Measurements from ENCODE around the gene MVB12B.
A peak's percentile ranks its signal among the peaks of the same experiment; 100 is the strongest.

Gene MVB12B

DNA sequence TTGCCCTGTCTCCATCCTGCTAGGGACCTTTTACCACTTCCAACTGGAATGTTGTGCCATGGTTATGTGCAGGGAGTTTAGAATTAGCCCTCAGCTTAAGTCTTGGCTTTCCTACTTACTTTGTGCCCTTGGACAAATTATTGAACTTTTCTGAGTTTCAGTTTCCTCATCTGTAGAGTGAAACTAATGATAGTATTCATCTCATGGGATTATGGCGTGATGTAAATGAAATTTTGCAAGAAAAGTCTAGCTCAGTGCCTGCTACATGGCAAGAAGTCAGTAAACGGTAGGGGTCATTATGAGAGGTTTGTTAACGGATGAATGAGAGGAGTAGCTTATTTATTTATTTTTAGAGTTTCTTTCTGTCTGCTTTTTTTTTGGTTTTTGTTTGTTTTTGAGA is 1.8 kb downstream of the MVB12B start:
- TF ChIP-seq, protein P1, sequence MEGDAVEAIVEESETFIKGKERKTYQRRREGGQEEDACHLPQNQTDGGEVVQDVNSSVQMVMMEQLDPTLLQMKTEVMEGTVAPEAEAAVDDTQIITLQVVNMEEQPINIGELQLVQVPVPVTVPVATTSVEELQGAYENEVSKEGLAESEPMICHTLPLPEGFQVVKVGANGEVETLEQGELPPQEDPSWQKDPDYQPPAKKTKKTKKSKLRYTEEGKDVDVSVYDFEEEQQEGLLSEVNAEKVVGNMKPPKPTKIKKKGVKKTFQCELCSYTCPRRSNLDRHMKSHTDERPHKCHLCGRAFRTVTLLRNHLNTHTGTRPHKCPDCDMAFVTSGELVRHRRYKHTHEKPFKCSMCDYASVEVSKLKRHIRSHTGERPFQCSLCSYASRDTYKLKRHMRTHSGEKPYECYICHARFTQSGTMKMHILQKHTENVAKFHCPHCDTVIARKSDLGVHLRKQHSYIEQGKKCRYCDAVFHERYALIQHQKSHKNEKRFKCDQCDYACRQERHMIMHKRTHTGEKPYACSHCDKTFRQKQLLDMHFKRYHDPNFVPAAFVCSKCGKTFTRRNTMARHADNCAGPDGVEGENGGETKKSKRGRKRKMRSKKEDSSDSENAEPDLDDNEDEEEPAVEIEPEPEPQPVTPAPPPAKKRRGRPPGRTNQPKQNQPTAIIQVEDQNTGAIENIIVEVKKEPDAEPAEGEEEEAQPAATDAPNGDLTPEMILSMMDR (IDR thresholded peaks at IDR 0.05; ENCODE audit: low read depth, low read length): no peak

DNA sequence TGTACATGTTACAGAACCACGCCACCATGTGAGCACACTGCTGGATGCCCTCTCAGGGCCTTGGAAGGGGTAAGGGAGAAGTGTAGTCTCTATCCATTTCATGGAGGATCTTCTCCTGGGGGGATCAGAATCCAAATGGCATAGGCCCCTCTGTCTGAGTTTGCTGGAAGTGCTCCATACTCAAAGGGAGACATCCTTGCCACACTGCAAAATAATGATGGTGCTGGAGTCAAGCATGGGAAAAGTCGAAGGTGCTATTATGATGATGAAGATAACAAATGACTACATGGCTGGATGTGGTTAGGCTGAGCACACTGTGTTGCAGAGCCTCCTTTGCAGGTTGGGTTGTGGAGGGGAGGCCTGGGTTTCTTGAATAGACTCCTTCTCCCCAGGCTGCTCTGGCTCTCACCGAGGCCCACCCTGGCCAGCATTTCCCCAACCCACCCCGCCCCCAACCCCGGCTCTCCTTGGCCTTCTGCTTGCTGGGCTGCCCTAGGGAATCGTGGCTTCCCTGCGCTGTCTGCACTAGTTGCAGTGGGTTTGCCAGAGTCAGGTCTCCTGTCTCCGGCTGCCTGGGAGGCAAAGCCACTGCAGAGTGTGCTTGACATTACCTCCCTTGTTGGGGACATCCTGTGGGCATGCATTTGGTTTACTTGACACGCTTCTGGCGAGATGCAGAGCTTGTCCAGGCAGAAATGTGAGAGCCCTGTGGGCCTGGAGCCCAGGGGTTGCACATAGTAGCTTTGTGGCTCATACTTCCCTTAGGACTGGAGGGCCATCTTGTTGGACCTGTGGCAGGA is 3.0 kb downstream of the MVB12B start:
- Histone ChIP-seq H3K9me3 (ENCODE audit: severe bottlenecking) (peaks cover 5% of the 10 kb centered on the region), H3K4me3 (ENCODE audit: low read depth, low read length) (no peak overlapping the region), H3K36me3 (peaks cover 25% of the 10 kb centered on the region), H3K27ac (no peak overlapping the region), H3K27me3 (ENCODE audit: insufficient read depth, low read depth, severe bottlenecking) (no peaks in the 10 kb centered on the region)
- no peak for DNase-seq
- TF ChIP-seq, protein P1 (IDR thresholded peaks at IDR 0.05; ENCODE audit: low read depth, low read length): no peak

More for the DNA sequence above, 1.8 kb downstream of the MVB12B start:
- peak overlapping the region; percentile 68; the same call in 1 of the 2 replicates for H3K4me3 ChIP-seq (ENCODE audit: low read depth, low read length)
- H3K27me3 ChIP-seq (ENCODE audit: insufficient read depth, low read depth, severe bottlenecking): no peaks in the 10 kb centered on the region
- no peak for DNase-seq
- H3K27ac ChIP-seq: peak overlapping the region; percentile 81
- H3K36me3 ChIP-seq: peaks cover 21% of the 10 kb centered on the region
- H3K9me3 ChIP-seq (ENCODE audit: severe bottlenecking): peaks cover 13% of the 10 kb centered on the region

DNA sequence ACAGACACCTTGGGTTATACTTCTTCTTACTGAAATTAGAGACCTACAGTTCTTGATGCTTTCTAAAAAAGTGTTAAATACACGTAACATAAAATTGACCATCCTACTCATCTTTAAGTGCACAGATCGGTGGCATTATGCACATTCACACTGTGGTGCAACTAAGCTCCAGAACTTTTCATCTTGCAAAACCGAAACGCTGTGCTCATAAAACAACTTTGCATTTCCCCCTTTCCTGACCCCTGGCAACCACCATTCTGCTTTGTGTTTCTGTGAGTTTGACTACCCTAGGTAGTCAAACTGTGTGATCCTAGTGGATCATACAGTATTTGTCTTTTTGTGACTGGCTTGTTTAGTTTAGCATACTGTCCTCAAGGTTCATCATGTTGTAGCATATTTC is 3.9 kb downstream of the MVB12B start:
- H3K9me3 ChIP-seq (ENCODE audit: severe bottlenecking): no peaks in the 10 kb centered on the region
- H3K27ac ChIP-seq: no peak overlapping the region
- no peak overlapping the region for H3K4me3 ChIP-seq (ENCODE audit: low read depth, low read length)
- DNase-seq: no peak
- no peaks in the 10 kb centered on the region for H3K27me3 ChIP-seq (ENCODE audit: insufficient read depth, low read depth, severe bottlenecking)
- TF ChIP-seq, protein P1 (IDR thresholded peaks at IDR 0.05; ENCODE audit: low read depth, low read length): no peak
- peaks cover 30% of the 10 kb centered on the region for H3K36me3 ChIP-seq

DNA sequence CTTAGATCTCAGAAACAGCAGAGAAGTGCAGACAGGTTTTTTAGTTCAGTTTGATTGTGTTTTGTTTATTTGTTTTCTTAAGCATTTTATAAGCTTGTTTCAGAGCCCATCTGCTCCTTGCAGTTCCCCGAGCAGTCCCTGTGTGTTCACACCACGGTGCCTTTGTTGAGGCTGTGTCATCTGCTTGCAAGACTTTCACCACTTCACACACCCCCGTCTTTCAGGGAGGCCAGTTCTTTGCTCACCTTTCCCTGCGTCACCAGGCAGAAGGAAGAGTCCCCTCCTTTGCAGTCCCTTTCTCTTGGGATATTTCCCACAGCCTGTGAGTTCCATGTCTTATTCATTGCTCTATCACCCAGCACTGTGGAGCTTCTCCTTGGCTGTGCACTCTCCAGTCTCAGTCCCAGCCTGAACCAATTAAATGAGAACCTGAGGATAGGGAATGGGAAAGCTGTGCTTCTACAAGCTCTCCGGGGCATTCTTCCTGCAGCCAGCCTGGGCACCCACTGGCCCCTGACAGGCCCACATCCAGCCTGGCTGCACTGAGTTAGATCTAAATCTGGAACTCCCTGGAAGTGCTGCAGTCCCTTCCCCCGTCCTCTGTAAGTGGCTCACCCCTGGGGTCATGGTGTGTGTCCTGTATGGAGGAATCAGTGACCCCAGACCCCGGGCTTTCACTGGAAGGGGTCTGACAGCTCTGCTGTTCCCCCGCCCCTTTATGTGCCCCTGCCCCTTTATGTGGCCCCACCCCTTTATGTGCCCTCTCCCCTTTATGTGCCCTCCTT is 5.5 kb downstream of the MVB12B start:
- no peak for DNase-seq
- Histone ChIP-seq H3K27me3 (ENCODE audit: insufficient read depth, low read depth, severe bottlenecking) (no peaks in the 10 kb centered on the region), H3K4me3 (ENCODE audit: low read depth, low read length) (no peak overlapping the region), H3K9me3 (ENCODE audit: severe bottlenecking) (no peaks in the 10 kb centered on the region), H3K36me3 (peaks cover 30% of the 10 kb centered on the region), H3K27ac (no peak overlapping the region)
- TF ChIP-seq, protein P1 (IDR thresholded peaks at IDR 0.05; ENCODE audit: low read depth, low read length): no peak

DNA sequence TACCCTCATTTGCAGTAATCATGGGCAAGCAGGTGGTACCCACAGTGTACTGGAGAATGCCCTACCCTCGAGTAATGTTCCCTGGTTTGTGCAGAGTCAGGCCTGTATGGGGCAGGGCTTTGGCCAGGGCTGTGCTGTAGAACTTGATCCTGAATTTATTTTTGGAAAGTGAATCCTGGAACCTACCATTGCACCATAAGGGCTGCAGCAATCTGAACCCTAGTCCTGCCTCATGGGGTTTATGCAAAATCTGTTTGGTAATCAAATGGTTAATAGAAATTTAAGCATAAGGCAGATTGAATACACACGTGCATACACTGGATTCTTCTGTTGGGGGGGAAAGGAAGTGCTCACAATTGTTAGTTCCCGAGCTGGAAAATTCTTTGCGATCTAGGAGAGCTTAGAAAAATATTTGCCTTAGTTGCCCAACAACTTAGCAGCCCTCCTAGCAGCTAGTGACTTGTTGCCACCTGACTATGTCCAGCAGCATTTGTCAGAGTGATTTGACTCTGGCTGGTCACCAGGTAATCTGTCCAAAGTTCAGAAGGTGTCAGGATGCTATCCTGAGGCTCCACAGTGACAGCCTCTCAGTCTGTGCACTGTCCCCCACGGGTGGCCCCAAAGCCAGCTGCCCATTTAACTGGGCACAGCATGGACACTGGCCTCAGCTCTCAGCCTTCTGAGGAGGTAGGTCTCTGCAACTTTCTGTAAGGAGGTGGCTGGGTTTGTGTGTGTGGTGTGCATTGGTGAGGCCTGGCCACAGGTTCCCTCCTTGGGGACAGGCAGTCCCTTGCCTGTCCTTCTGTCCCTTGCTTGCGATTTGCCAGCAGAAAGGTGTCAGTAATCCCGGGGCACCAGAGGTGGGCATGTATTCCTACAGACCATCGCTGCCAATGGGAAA is 8.3 kb downstream of the MVB12B start:
- Histone ChIP-seq H3K27me3 (ENCODE audit: insufficient read depth, low read depth, severe bottlenecking) (no peaks in the 10 kb centered on the region), H3K9me3 (ENCODE audit: severe bottlenecking) (no peaks in the 10 kb centered on the region), H3K4me3 (ENCODE audit: low read depth, low read length) (no peak overlapping the region), H3K27ac (no peak overlapping the region), H3K36me3 (peaks cover 23% of the 10 kb centered on the region)
- DNase-seq: no peak
- TF ChIP-seq, protein P1 (IDR thresholded peaks at IDR 0.05; ENCODE audit: low read depth, low read length): no peak
